ENCODE measurements around the gene MINDY4. TPM values are rescaled to one million over a fixed set of nuclear protein-coding genes. Genes with fewer than 3 reads are reported as not detected.

MINDY4 gene
- total RNA-seq, 1 experiment from 2014 or later, result 2.1 TPM

GRCh38 chr7:30890226-30890625 is 119.0 kb downstream of the MINDY4 start:
- H3K9me3 ChIP-seq, result no peaks in the 10 kb centered on the region
- DNase-seq, result no peak
- no peaks in the 10 kb centered on the region for H3K36me3 ChIP-seq (ENCODE audit: control insufficient read depth, insufficient read depth, low read length)
- Mint-ChIP-seq H3K36me3 (ENCODE audit: insufficient read depth, unreplicated experiment) (no peaks in the 10 kb centered on the region), H3K9me3 (ENCODE audit: unreplicated experiment) (no peaks in the 10 kb centered on the region), H3K27me3 (ENCODE audit: insufficient read depth, unreplicated experiment) (no peaks in the 10 kb centered on the region), H3K27ac (ENCODE audit: unreplicated experiment) (no peak overlapping the region), H3K4me3 (ENCODE audit: unreplicated experiment) (no peak overlapping the region), H3K4me1 (ENCODE audit: low read depth, unreplicated experiment) (peaks cover 10% of the 10 kb centered on the region)
- no TSS peak for BruUV-seq (replicated peaks)
- peaks cover 6% of the 10 kb centered on the region for H3K4me1 ChIP-seq
- H3K4me3 ChIP-seq (ENCODE audit: low read depth, low read length), result no peak overlapping the region
- no peaks in the 10 kb centered on the region for H3K27me3 ChIP-seq (replicated peaks; ENCODE audit: control insufficient read depth, insufficient read depth, low read length)
- TF ChIP-seq CTCF (IDR thresholded peaks at IDR 0.05; ENCODE audit: insufficient read depth in 1 of 2, low read depth in 1 of 2, low read length in 1 of 2, severe bottlenecking in 1 of 2, unreplicated experiment in 1 of 2), result no peak
- intact Hi-C loops (cut with micrococcal nuclease; ENCODE audit: unreplicated experiment), result no loop called here
- CTCF ChIA-PET, result no interaction called here
- POLR2A ChIA-PET, result no interaction called here

DNA sequence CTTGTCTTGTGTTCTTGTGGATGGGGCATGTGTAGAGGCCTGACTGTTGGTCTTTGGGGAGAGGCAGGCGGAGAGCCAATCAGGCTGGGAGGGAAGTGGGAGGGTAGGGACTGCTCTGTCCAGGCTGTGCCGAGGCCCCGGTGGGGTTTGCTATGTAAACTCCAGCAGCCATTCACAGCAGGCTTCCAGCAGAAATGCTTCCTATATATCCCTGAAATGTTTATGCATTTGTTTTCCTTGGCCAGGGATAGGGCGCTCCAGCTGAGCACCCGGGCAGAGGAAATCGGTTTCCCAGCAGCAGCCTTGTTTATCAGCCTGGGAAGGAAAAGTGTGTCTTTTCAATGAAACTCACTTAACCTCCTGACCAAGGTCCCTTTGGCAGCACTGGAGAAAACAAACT is 122.1 kb downstream of the MINDY4 start:
- Histone ChIP-seq H3K36me3 (ENCODE audit: control insufficient read depth, insufficient read depth, low read length) (no peaks in the 10 kb centered on the region), H3K27me3 (replicated peaks; ENCODE audit: control insufficient read depth, insufficient read depth, low read length) (no peaks in the 10 kb centered on the region), H3K4me1 (peaks cover 30% of the 10 kb centered on the region), H3K4me3 (ENCODE audit: low read depth, low read length) (no peak overlapping the region), H3K9me3 (no peaks in the 10 kb centered on the region)
- peaks cover 35% of the 10 kb centered on the region for H3K4me1 Mint-ChIP-seq (ENCODE audit: low read depth, unreplicated experiment)
- H3K4me3 Mint-ChIP-seq (ENCODE audit: unreplicated experiment), result no peak overlapping the region
- intact Hi-C loops (cut with micrococcal nuclease; ENCODE audit: unreplicated experiment), result no loop called here
- ChIA-PET CTCF (no interaction called here), POLR2A (no interaction called here)
- no peaks in the 10 kb centered on the region for H3K27me3 Mint-ChIP-seq (ENCODE audit: insufficient read depth, unreplicated experiment)
- H3K9me3 Mint-ChIP-seq (ENCODE audit: unreplicated experiment), result no peaks in the 10 kb centered on the region
- no peak overlapping the region for H3K27ac Mint-ChIP-seq (ENCODE audit: unreplicated experiment)
- no TSS peak for BruUV-seq (replicated peaks)
- no peak for DNase-seq
- no peak for TF ChIP-seq CTCF (IDR thresholded peaks at IDR 0.05; ENCODE audit: insufficient read depth in 1 of 2, low read depth in 1 of 2, low read length in 1 of 2, severe bottlenecking in 1 of 2, unreplicated experiment in 1 of 2)
- no peaks in the 10 kb centered on the region for H3K36me3 Mint-ChIP-seq (ENCODE audit: insufficient read depth, unreplicated experiment)

GRCh38 chr7:30894009-30894408 is 122.8 kb downstream of the MINDY4 start:
- no TSS peak for BruUV-seq (replicated peaks)
- Histone ChIP-seq H3K27me3 (replicated peaks; ENCODE audit: control insufficient read depth, insufficient read depth, low read length) (no peaks in the 10 kb centered on the region), H3K4me1 (peaks cover 30% of the 10 kb centered on the region), H3K9me3 (no peaks in the 10 kb centered on the region), H3K36me3 (ENCODE audit: control insufficient read depth, insufficient read depth, low read length) (no peaks in the 10 kb centered on the region), H3K4me3 (ENCODE audit: low read depth, low read length) (no peak overlapping the region)
- TF ChIP-seq CTCF (IDR thresholded peaks at IDR 0.05; ENCODE audit: insufficient read depth in 1 of 2, low read depth in 1 of 2, low read length in 1 of 2, severe bottlenecking in 1 of 2, unreplicated experiment in 1 of 2), result no peak
- Mint-ChIP-seq H3K4me3 (ENCODE audit: unreplicated experiment) (no peak overlapping the region), H3K9me3 (ENCODE audit: unreplicated experiment) (no peaks in the 10 kb centered on the region), H3K27me3 (ENCODE audit: insufficient read depth, unreplicated experiment) (no peaks in the 10 kb centered on the region), H3K4me1 (ENCODE audit: low read depth, unreplicated experiment) (peaks cover 35% of the 10 kb centered on the region), H3K27ac (ENCODE audit: unreplicated experiment) (no peak overlapping the region), H3K36me3 (ENCODE audit: insufficient read depth, unreplicated experiment) (no peaks in the 10 kb centered on the region)
- POLR2A ChIA-PET, result no interaction called here
- intact Hi-C loops (cut with micrococcal nuclease; ENCODE audit: unreplicated experiment), result no loop called here
- no peak for DNase-seq
- CTCF ChIA-PET, result no interaction called here
